A549 (cell line): ENCODE data around the gene PTPRA. TPM values are rescaled to one million over a fixed set of nuclear protein-coding genes. Genes with fewer than 3 reads are reported as not detected.

ENCODE experiments used
- ATAC-seq, 2 experiments: fragments of 200-7000 bp in 1 of 2; fragments of >200 bp in 1 of 2; cut with Nextera tagmentation in 1 of 2; cut with Tn5 transposase in 1 of 2; 3 replicates each; pipeline versions ENCODE4 v1.8.0 to v1.9.1; 2018 to 2020; ENCODE audit warnings: mild to moderate bottlenecking in 1 of 2, moderate library complexity in 1 of 2
- CTCF ChIA-PET: fragments of 300-600 bp; sonication (Branson Sonifier 250); formaldehyde crosslinking; extraction: SDS; loops from one replicate; lab custom pipeline; 2021; ENCODE audit warnings: antibody characterized with exemption, inconsistent platforms; lab: Yijun Ruan, JAX
- POLR2A ChIA-PET: fragments of 350-600 bp; formaldehyde crosslinking; extraction: SDS; loops from one replicate; lab custom pipeline; 2021; ENCODE audit warnings: antibody characterized with exemption, inconsistent platforms; lab: Yijun Ruan, JAX
- DNase-seq, 2 experiments: peaks; one replicate each; pipeline versions ENCODE4 v3.0.0 to v3.0.0-alpha.2; 2011 to 2016; ENCODE audit warnings: low read depth in 1 of 2, low spot score in 1 of 2
- FAIRE-seq: peaks from 2 replicates; lab custom pipeline; 2011; peaks lifted over from hg19 to GRCh38; lab: Jason Lieb, UNC
- H3K27ac ChIP-seq, 2 experiments: fragments of >200 bp; sonication (Bioruptor Twin); formaldehyde crosslinking; 3 replicates each; pipeline ENCODE4 v1.5.1; 2016 to 2017
- H3K4me1 ChIP-seq: fragments of >200 bp; sonication (Bioruptor Twin); formaldehyde crosslinking; 3 replicates; pipeline ENCODE4 v1.6.1; 2016
- H3K4me2 ChIP-seq: fragments of >200 bp; sonication (Bioruptor Twin); formaldehyde crosslinking; 3 replicates; pipeline ENCODE4 v1.6.1; 2016
- H3K4me3 ChIP-seq: fragments of >200 bp; sonication (Bioruptor Twin); formaldehyde crosslinking; 3 replicates; pipeline ENCODE4 v1.5.1; 2016
- H3K9me3 ChIP-seq: fragments of >200 bp; sonication (Bioruptor Twin); formaldehyde crosslinking; 3 replicates; pipeline ENCODE4 v1.6.1; 2016
- CBX2 ChIP-seq: fragments of 200-600 bp; sonication (generic); IDR thresholded peaks from 2 replicates; pipeline ENCODE4 v1.6.1; 2016; ENCODE audit warnings: low read depth, mild to moderate bottlenecking, borderline replicate concordance
- CEBPB ChIP-seq, 2 experiments: fragments of >200 bp in 1 of 2; sonication (Bioruptor Twin) in 1 of 2; formaldehyde crosslinking in 1 of 2; IDR thresholded peaks; 2 replicates each; pipeline ENCODE4 v1.6.1; 2012 to 2016
- CHD2 ChIP-seq: fragments of 150-350 bp; IDR thresholded peaks from 2 replicates; pipeline ENCODE4 v1.6.1; 2014; ENCODE audit warnings: low read length; ENCODE audit not compliant: partially characterized antibody
- EHF ChIP-seq: fragments of 250-450 bp; sonication (Bioruptor Pico); IDR thresholded peaks from 2 replicates; pipeline ENCODE4 v1.5.0; 2020; ENCODE audit warnings: mild to moderate bottlenecking
- FOSB ChIP-seq: fragments of 250-450 bp; sonication (Bioruptor Pico); IDR thresholded peaks from 2 replicates; pipeline ENCODE4 v1.5.0; 2020; ENCODE audit warnings: mild to moderate bottlenecking, moderate library complexity
- GATA3 ChIP-seq: IDR thresholded peaks from 2 replicates; pipeline ENCODE4 v1.6.1; 2012; ENCODE audit warnings: borderline replicate concordance
- HDAC2 ChIP-seq: fragments of 200-600 bp; sonication (generic); IDR thresholded peaks from 2 replicates; pipeline ENCODE4 v1.6.1; 2016
- HOXA7 ChIP-seq: fragments of 250-450 bp; sonication (Bioruptor Pico); IDR thresholded peaks from 2 replicates; pipeline ENCODE4 v1.5.0; 2020; ENCODE audit warnings: mild to moderate bottlenecking, moderate library complexity
- KDM5A ChIP-seq: fragments of 200-600 bp; sonication (generic); IDR thresholded peaks from 2 replicates; pipeline ENCODE4 v1.6.1; 2016; ENCODE audit warnings: antibody characterized with exemption, mild to moderate bottlenecking
- PHF8 ChIP-seq: fragments of 200-600 bp; sonication (generic); IDR thresholded peaks from 2 replicates; pipeline ENCODE4 v1.6.1; 2016; ENCODE audit warnings: low read depth, mild to moderate bottlenecking, antibody characterized with exemption, moderate library complexity, borderline replicate concordance
- POLR2A ChIP-seq: IDR thresholded peaks from 2 replicates; pipeline ENCODE4 v1.6.1; 2012; ENCODE audit warnings: mild to moderate bottlenecking, low read length
- RCOR1 ChIP-seq: fragments of 150-350 bp; IDR thresholded peaks from 2 replicates; pipeline ENCODE4 v1.6.1; 2014; ENCODE audit warnings: antibody characterized with exemption, low read length, low read depth
- SREBF2 ChIP-seq: fragments of 450-650 bp; IDR thresholded peaks from 2 replicates; pipeline ENCODE4 v1.6.1; 2014; ENCODE audit warnings: mild to moderate bottlenecking, moderate library complexity
- TFCP2L1 ChIP-seq: fragments of 250-450 bp; sonication (Bioruptor Pico); IDR thresholded peaks from 2 replicates; pipeline ENCODE4 v1.5.0; 2021; ENCODE audit warnings: mild to moderate bottlenecking
- ZC3H11A ChIP-seq: fragments of 450-650 bp; IDR thresholded peaks from 2 replicates; pipeline ENCODE4 v1.6.1; 2014; ENCODE audit warnings: antibody characterized with exemption, mild to moderate bottlenecking
- ZFP36 ChIP-seq: fragments of 450-650 bp; IDR thresholded peaks from 2 replicates; pipeline ENCODE4 v1.6.1; 2014; ENCODE audit warnings: borderline replicate concordance; ENCODE audit not compliant: partially characterized antibody
- ZNF302 ChIP-seq: fragments of 250-450 bp; sonication (Bioruptor Pico); IDR thresholded peaks from 2 replicates; pipeline ENCODE4 v1.9.0; 2021; ENCODE audit warnings: inconsistent platforms, mild to moderate bottlenecking, moderate library complexity
- ZSCAN20 ChIP-seq: fragments of 250-450 bp; sonication (Bioruptor Pico); IDR thresholded peaks from 2 replicates; pipeline ENCODE4 v1.8.0; 2022; ENCODE audit warnings: mild to moderate bottlenecking, moderate library complexity
- WGBS: methylation state at CpG from one replicate; pipeline ENCODE4 v1.1.6; 2017; ENCODE audit errors: missing lambda C conversion rate; 5-methylcytosine and 5-hydroxymethylcytosine counted together
- polyA plus RNA-seq, 4 experiments: library from polyadenylated mRNA; depleted of rRNA in 3 of 4; stranded (reverse); fragments of >200 nt; fragmentation: RNase III in 1 of 4; extraction: RNeasy Plus Mini Kit Qiagen cat#74134 plus additional on column Dnase treatment in 1 of 4; gene quantifications; 2 replicates in 3 of 4; 3 replicates in 1 of 4; pipeline ENCODE4 v1.2.3, GENCODE V29; 2011 to 2017
- TF ChIP-seq, protein P1 (sequence below): IDR thresholded peaks from 2 replicates; pipeline ENCODE4 v1.6.1; 2012
- TF ChIP-seq, protein P2 (sequence below): IDR thresholded peaks from 2 replicates; pipeline ENCODE4 v1.6.1; 2012; ENCODE audit warnings: low read depth, borderline replicate concordance
- TF ChIP-seq, protein P3 (sequence below): fragments of >200 bp; sonication (Bioruptor Twin); formaldehyde crosslinking; IDR thresholded peaks from 2 replicates; pipeline ENCODE4 v1.6.1; 2016
- TF ChIP-seq, protein P4 (sequence below): fragments of 250-450 bp; sonication (Bioruptor Pico); IDR thresholded peaks from 2 replicates; pipeline ENCODE4 v1.5.0; 2020; ENCODE audit warnings: low read depth, mild to moderate bottlenecking, moderate library complexity
- TF ChIP-seq, protein P5 (sequence below): fragments of 450-650 bp; IDR thresholded peaks from 2 replicates; pipeline ENCODE4 v1.6.1; 2014; ENCODE audit warnings: antibody characterized with exemption

Gene PTPRA
- polyA plus RNA-seq, 2 of the 4 experiments (the other 2 are of a cell fraction): 29.2 to 83.2 TPM

DNA sequence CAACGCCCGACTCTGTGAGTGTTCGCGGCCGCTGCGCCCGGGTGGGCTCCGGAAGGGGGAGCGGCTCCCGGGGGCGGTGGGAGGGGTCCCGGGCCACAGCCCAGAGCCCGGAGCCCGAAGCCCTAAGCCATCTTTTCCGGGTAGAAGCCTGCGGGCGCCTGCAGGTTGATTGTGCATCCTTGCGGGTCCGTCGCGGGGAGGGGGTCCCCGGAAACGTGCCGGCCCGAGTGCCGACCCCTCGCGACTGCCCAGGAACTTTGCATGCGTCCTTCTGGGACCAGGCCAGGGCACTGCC, 413 bp downstream of the PTPRA start:
- Histone ChIP-seq H3K4me2 (peak overlapping the region; percentile 85), H3K4me1 (peaks cover 28% of the 10 kb centered on the region), H3K9me3 (no peaks in the 10 kb centered on the region), H3K27ac (peak overlapping the region; percentile 90 to 98), H3K4me3 (peak overlapping the region; percentile 87)
- ChIA-PET POLR2A (interaction anchor here (1.0 kb wide), 3 partner anchors 33 to 222 kb away, joined by 3 to 8 read pairs (median 6); partner anchors contain the start of genes PCED1A and VPS16), CTCF (interaction anchor here (1.0 to 2.3 kb wide), 9 partner anchors 9 to 127 kb away, joined by 3 to 11 read pairs (median 4); no protein-coding TSS in a partner anchor)
- ATAC-seq: no peak
- TF ChIP-seq POLR2A (no peak), TFCP2L1 (no peak), GATA3 (no peak), HOXA7 (no peak), EHF (CRISPR knock-in tag) (no peak), KDM5A (no peak), ZSCAN20 (CRISPR knock-in tag) (no peak), SREBF2 (no peak), RCOR1 (no peak), ZNF302 (no peak), PHF8 (no peak), HDAC2 (no peak), CBX2 (no peak), ZFP36 (no peak), ZC3H11A (no peak)
- TF ChIP-seq, protein P1, sequence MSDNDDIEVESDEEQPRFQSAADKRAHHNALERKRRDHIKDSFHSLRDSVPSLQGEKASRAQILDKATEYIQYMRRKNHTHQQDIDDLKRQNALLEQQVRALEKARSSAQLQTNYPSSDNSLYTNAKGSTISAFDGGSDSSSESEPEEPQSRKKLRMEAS: no peak
- TF ChIP-seq, protein P2, sequence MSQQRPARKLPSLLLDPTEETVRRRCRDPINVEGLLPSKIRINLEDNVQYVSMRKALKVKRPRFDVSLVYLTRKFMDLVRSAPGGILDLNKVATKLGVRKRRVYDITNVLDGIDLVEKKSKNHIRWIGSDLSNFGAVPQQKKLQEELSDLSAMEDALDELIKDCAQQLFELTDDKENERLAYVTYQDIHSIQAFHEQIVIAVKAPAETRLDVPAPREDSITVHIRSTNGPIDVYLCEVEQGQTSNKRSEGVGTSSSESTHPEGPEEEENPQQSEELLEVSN: no peak
- TF ChIP-seq, protein P3, sequence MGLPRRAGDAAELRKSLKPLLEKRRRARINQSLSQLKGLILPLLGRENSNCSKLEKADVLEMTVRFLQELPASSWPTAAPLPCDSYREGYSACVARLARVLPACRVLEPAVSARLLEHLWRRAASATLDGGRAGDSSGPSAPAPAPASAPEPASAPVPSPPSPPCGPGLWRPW: no peak
- no peak for FAIRE-seq
- peak in 1 of 2 experiments; percentile 35 for DNase-seq
- WGBS: 1% methylated on average over 11 of the region's 29 CpGs

DNA sequence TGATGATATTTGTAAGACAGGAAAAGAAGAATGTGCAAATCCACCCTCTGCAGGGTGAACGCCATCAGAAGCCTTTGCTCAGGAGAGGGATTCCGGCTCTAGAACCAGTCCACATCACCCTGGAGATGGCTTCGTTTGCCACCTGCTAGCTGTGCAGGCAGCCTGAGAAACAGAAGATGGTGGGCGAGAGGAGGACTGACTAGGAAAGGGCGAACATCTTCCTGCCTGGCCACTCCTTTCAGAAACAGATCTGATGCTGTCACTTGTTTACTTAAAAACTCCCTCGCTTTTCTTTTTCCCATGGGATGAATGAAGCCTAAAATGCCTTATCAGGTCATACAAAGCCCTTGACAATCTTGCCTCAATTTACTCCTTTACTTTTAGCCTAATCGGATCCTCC, 1.2 kb downstream of the PTPRA start:
- peaks cover 29% of the 10 kb centered on the region for H3K4me1 ChIP-seq
- DNase-seq: no peak
- peak overlapping the region; percentile 85 for H3K4me2 ChIP-seq
- no peak for FAIRE-seq
- POLR2A ChIA-PET: no interaction called here
- H3K27ac ChIP-seq: peak overlapping the region; percentile 90 to 98; a peak in 4 of 6 replicates
- no peak for TF ChIP-seq CHD2
- no peak for TF ChIP-seq FOSB
- WGBS: 42% methylated on average over 7 of the region's 7 CpGs
- H3K9me3 ChIP-seq: no peaks in the 10 kb centered on the region
- CTCF ChIA-PET: interaction anchor here (1.0 to 2.3 kb wide), 2 partner anchors 26 to 127 kb away, joined by 3 to 11 read pairs; no protein-coding TSS in a partner anchor
- H3K4me3 ChIP-seq: peak overlapping the region; percentile 87
- ATAC-seq: no peak

DNA sequence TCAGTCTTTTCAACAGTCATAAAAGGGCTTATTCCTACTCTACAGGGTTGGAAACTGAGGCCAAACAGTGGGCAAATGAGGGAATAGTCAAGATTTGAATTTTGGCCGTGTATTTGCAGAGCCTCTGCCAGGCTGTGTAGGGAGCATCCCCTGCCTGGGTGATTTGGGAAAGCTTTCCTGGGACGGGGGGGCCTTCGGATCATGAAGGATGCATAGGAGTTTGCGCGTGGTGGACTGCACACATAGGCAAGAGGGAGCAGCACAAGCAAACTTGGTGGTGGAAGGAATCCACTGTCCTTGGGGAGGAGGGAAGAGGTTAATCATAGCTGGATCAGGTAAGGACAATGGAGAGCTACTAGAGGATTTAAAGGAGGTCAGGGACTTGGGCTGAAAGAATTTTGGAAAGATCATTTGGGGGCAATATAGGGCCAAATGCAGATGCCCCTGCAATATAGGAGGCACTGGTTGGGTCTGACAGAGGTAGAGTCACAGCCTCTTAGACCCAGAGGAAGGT, 2.5 kb downstream of the PTPRA start:
- WGBS: 90% methylated on average over 5 of the region's 5 CpGs
- no peak for ATAC-seq
- Histone ChIP-seq H3K27ac (no peak overlapping the region), H3K4me2 (no peak overlapping the region), H3K4me3 (no peak overlapping the region), H3K9me3 (no peaks in the 10 kb centered on the region), H3K4me1 (peaks cover 27% of the 10 kb centered on the region)
- TF ChIP-seq, protein P4, sequence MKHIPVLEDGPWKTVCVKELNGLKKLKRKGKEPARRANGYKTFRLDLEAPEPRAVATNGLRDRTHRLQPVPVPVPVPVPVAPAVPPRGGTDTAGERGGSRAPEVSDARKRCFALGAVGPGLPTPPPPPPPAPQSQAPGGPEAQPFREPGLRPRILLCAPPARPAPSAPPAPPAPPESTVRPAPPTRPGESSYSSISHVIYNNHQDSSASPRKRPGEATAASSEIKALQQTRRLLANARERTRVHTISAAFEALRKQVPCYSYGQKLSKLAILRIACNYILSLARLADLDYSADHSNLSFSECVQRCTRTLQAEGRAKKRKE: no peak
- no peak for TF ChIP-seq ZNF302
- TF ChIP-seq CEBPB (IDR thresholded peaks at IDR 0.05): no peak
- TF ChIP-seq, protein P5, sequence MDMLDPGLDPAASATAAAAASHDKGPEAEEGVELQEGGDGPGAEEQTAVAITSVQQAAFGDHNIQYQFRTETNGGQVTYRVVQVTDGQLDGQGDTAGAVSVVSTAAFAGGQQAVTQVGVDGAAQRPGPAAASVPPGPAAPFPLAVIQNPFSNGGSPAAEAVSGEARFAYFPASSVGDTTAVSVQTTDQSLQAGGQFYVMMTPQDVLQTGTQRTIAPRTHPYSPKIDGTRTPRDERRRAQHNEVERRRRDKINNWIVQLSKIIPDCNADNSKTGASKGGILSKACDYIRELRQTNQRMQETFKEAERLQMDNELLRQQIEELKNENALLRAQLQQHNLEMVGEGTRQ: no peak
- no peak for DNase-seq
- ChIA-PET CTCF (interaction anchor here (2.3 kb wide), 1 partner anchor 125 kb away, joined by 11 read pairs; no protein-coding TSS in a partner anchor), POLR2A (interaction anchor here (0.6 kb wide), 2 partner anchors 81 to 202 kb away, joined by 3 to 4 read pairs; no protein-coding TSS in a partner anchor)
- no peak for FAIRE-seq
